Astrocyte (in vitro differentiated cells and primary cell): ENCODE data around the gene ZNF592. TPM values are rescaled to one million over a fixed set of nuclear protein-coding genes. Genes with fewer than 3 reads are reported as not detected.
A peak's percentile ranks its signal among the peaks of the same experiment; 100 is the strongest.

ENCODE experiments used
- DNase-seq: peaks from one replicate; pipeline ENCODE4 v3.0.0-alpha.2; 2010; ENCODE audit warnings: low read depth
- FAIRE-seq: peaks from 2 replicates; lab custom pipeline; 2011; peaks lifted over from hg19 to GRCh38; lab: Jason Lieb, UNC
- H2AFZ ChIP-seq: 2 replicates; pipeline ENCODE4 v1.6.0; 2012; ENCODE audit warnings: low read depth, low read length, inconsistent platforms
- H3K27ac ChIP-seq: 2 replicates; pipeline ENCODE4 v1.5.1; 2011; ENCODE audit warnings: low read depth, low read length, inconsistent platforms
- H3K27me3 ChIP-seq: 2 replicates; pipeline ENCODE4 v1.6.0; 2011; ENCODE audit warnings: low read length, inconsistent platforms; ENCODE audit not compliant: insufficient read depth
- H3K36me3 ChIP-seq: 2 replicates; pipeline ENCODE4 v1.5.1; 2011; ENCODE audit warnings: low read length, inconsistent platforms; ENCODE audit not compliant: insufficient read depth
- H3K4me1 ChIP-seq: 2 replicates; pipeline ENCODE4 v1.5.1; 2011; ENCODE audit warnings: low read length, inconsistent platforms; ENCODE audit not compliant: insufficient read depth
- H3K4me2 ChIP-seq: 2 replicates; pipeline ENCODE4 v1.6.0; 2012; ENCODE audit warnings: low read length, inconsistent platforms
- H3K4me3 ChIP-seq: 2 replicates; pipeline ENCODE4 v1.5.1; 2011; ENCODE audit warnings: low read depth, mild to moderate bottlenecking, low read length, inconsistent platforms; ENCODE audit not compliant: insufficient read depth
- H3K79me2 ChIP-seq: 2 replicates; pipeline ENCODE4 v1.6.0; 2012; ENCODE audit warnings: mild to moderate bottlenecking, low read length, inconsistent platforms; ENCODE audit not compliant: insufficient read depth
- H3K9ac ChIP-seq: 2 replicates; pipeline ENCODE4 v1.6.0; 2012; ENCODE audit warnings: mild to moderate bottlenecking, low read length, inconsistent platforms
- H3K9me3 ChIP-seq: 2 replicates; pipeline ENCODE4 v1.5.1; 2012; ENCODE audit warnings: low read depth, mild to moderate bottlenecking, low read length, inconsistent platforms; ENCODE audit not compliant: insufficient read depth
- H4K20me1 ChIP-seq: 2 replicates; pipeline ENCODE4 v1.6.0; 2012; ENCODE audit warnings: low read length, inconsistent platforms; ENCODE audit not compliant: insufficient read depth
- H3K27ac Mint-ChIP-seq: one replicate; pipeline ENCODE4 v1.8.0; 2021; ENCODE audit warnings: mild to moderate bottlenecking, mixed read lengths; ENCODE audit not compliant: unreplicated experiment
- H3K27me3 Mint-ChIP-seq: one replicate; pipeline ENCODE4 v1.8.0; 2021; ENCODE audit warnings: low read depth, mixed read lengths; ENCODE audit not compliant: unreplicated experiment
- H3K36me3 Mint-ChIP-seq: one replicate; pipeline ENCODE4 v1.8.0; 2021; ENCODE audit warnings: low read depth, mixed read lengths; ENCODE audit not compliant: unreplicated experiment
- H3K4me1 Mint-ChIP-seq: one replicate; pipeline ENCODE4 v1.8.0; 2021; ENCODE audit warnings: low read depth, mixed read lengths; ENCODE audit not compliant: unreplicated experiment
- H3K4me3 Mint-ChIP-seq: one replicate; pipeline ENCODE4 v1.8.0; 2021; ENCODE audit warnings: mild to moderate bottlenecking, moderate library complexity, mixed read lengths; ENCODE audit not compliant: unreplicated experiment
- H3K9me3 Mint-ChIP-seq: one replicate; pipeline ENCODE4 v1.8.0; 2021; ENCODE audit warnings: mild to moderate bottlenecking, mixed read lengths; ENCODE audit not compliant: unreplicated experiment
- EZH2 ChIP-seq: IDR thresholded peaks from 2 replicates; pipeline ENCODE4 v1.6.1; 2012; ENCODE audit warnings: mild to moderate bottlenecking, low read length, inconsistent platforms; ENCODE audit not compliant: insufficient read depth
- total RNA-seq: library from RNA; stranded (reverse); gene quantifications from 2 replicates; pipeline ENCODE4 v1.2.1, GENCODE V29; 2021
- TF ChIP-seq, protein P1 (sequence below): IDR thresholded peaks from 2 replicates; pipeline ENCODE4 v1.5.1; 2011; ENCODE audit warnings: low read depth, mild to moderate bottlenecking, inconsistent platforms, low read length, moderate library complexity; ENCODE audit not compliant: insufficient read depth

The ZNF592 gene
- total RNA-seq, 1 donor from 2014 or later: 25.1 TPM

DNA sequence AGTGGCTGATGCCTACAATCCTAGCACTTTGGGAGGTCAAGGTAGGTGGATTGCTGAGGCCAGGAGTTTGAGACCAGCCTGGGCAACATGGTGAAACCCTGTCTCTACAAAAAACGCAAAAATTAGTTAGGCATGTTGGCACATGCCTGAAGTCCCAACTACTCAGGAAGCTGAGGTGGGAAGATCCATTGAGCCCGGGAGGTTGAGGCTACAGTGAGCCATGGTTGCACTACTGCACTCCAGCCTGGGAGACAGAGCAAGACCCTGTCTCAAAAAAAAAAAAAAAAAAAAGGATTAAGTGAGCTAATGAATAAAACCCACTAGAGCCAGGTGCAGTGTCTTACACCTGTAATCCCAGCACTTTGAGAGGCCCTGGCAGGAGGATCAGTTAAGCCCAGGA lies 25.8 kb upstream of the ZNF592 start:
- Histone ChIP-seq H3K79me2 (no peaks in the 10 kb centered on the region), H3K27ac (no peak overlapping the region), H2AFZ (no peak overlapping the region), H3K4me2 (no peak overlapping the region), H3K36me3 (no peaks in the 10 kb centered on the region), H3K27me3 (no peaks in the 10 kb centered on the region), H4K20me1 (no peaks in the 10 kb centered on the region), H3K9me3 (no peaks in the 10 kb centered on the region), H3K4me1 (no peaks in the 10 kb centered on the region), H3K4me3 (no peak overlapping the region), H3K9ac (no peak overlapping the region)
- no peak for DNase-seq
- TF ChIP-seq EZH2: no peak
- TF ChIP-seq, protein P1, sequence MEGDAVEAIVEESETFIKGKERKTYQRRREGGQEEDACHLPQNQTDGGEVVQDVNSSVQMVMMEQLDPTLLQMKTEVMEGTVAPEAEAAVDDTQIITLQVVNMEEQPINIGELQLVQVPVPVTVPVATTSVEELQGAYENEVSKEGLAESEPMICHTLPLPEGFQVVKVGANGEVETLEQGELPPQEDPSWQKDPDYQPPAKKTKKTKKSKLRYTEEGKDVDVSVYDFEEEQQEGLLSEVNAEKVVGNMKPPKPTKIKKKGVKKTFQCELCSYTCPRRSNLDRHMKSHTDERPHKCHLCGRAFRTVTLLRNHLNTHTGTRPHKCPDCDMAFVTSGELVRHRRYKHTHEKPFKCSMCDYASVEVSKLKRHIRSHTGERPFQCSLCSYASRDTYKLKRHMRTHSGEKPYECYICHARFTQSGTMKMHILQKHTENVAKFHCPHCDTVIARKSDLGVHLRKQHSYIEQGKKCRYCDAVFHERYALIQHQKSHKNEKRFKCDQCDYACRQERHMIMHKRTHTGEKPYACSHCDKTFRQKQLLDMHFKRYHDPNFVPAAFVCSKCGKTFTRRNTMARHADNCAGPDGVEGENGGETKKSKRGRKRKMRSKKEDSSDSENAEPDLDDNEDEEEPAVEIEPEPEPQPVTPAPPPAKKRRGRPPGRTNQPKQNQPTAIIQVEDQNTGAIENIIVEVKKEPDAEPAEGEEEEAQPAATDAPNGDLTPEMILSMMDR: no peak
- Mint-ChIP-seq H3K9me3 (no peaks in the 10 kb centered on the region), H3K27ac (no peak overlapping the region), H3K27me3 (no peaks in the 10 kb centered on the region), H3K4me3 (no peak overlapping the region), H3K4me1 (peaks cover 21% of the 10 kb centered on the region), H3K36me3 (no peaks in the 10 kb centered on the region)
- no peak for FAIRE-seq

DNA sequence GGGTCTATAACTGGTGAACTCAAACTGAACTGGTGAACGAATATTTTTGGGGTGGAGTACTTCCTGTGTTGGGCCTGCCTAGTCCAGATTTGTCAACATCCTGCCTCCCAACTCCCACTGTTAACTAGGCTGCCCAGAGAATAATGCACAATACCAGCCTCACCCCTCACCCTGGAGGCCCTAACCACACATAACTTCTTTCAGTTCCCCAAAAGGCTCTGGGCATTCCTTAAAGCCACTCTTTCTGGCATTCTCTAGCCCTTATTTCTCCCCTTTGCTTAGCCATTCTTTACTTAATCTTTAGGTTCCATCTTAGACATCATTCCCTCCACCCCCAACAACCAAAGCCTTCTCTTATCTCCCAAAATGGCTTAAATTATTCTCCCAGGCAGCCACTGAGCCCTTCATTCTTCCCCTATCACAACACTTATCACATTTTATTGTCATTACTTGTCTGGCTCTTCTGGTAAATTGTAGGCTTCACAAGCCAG lies 23.3 kb upstream of the ZNF592 start:
- no peaks in the 10 kb centered on the region for H3K9me3 ChIP-seq
- peak overlapping the region; percentile 43 for H2AFZ ChIP-seq
- no peak overlapping the region for H3K4me3 ChIP-seq
- TF ChIP-seq, protein P1: no peak
- TF ChIP-seq EZH2: no peak
- H3K36me3 Mint-ChIP-seq: no peaks in the 10 kb centered on the region
- no peaks in the 10 kb centered on the region for H3K36me3 ChIP-seq
- no peaks in the 10 kb centered on the region for H3K27me3 Mint-ChIP-seq
- no peak overlapping the region for H3K9ac ChIP-seq
- peak overlapping the region; percentile 63 for H3K27ac Mint-ChIP-seq
- H3K9me3 Mint-ChIP-seq: no peaks in the 10 kb centered on the region
- H3K27me3 ChIP-seq: no peaks in the 10 kb centered on the region
- no peaks in the 10 kb centered on the region for H4K20me1 ChIP-seq
- peaks cover 20% of the 10 kb centered on the region for H3K4me1 Mint-ChIP-seq
- no peak for FAIRE-seq
- H3K4me3 Mint-ChIP-seq: peak overlapping the region; percentile 17
- no peaks in the 10 kb centered on the region for H3K4me1 ChIP-seq
- H3K4me2 ChIP-seq: peak overlapping the region; percentile 11
- no peak overlapping the region for H3K27ac ChIP-seq
- peak; percentile 70 for DNase-seq
- no peaks in the 10 kb centered on the region for H3K79me2 ChIP-seq

DNA sequence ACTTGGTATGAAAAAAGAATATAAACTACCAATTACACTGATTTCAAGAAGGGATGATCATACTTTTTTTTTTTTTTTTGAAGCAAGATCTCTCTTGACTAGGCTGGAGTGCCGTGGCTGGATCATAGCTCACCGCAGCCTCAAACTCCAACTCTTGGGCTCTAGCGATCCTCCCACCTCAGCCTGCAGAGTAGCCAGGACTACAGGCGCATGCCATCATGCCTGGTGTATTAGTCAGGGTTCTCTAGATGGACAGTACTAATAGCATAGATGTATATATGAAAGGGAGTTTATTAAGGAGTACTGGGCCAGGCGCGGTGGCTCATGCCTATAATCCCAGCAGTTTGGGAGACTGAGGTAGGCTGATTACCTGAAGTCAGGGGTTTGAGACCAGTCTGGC lies 21.0 kb upstream of the ZNF592 start:
- Histone ChIP-seq H2AFZ (no peak overlapping the region), H4K20me1 (no peaks in the 10 kb centered on the region), H3K4me3 (no peak overlapping the region), H3K36me3 (no peaks in the 10 kb centered on the region), H3K27me3 (no peaks in the 10 kb centered on the region), H3K9ac (no peak overlapping the region), H3K4me2 (no peak overlapping the region), H3K9me3 (no peaks in the 10 kb centered on the region), H3K79me2 (no peaks in the 10 kb centered on the region), H3K4me1 (peaks cover 3% of the 10 kb centered on the region), H3K27ac (no peak overlapping the region)
- no peaks in the 10 kb centered on the region for H3K27me3 Mint-ChIP-seq
- FAIRE-seq: no peak
- H3K4me1 Mint-ChIP-seq: peaks cover 11% of the 10 kb centered on the region
- peak; percentile 83 for DNase-seq
- no peak overlapping the region for H3K27ac Mint-ChIP-seq
- TF ChIP-seq, protein P1: no peak
- no peak for TF ChIP-seq EZH2
- no peaks in the 10 kb centered on the region for H3K36me3 Mint-ChIP-seq
- no peaks in the 10 kb centered on the region for H3K9me3 Mint-ChIP-seq
- no peak overlapping the region for H3K4me3 Mint-ChIP-seq
